Activated CD8-positive, alpha-beta memory T cell treated with anti-CD3 and anti-CD28 coated beads for 4 hours (primary cell): ENCODE data around the gene FAM209A.
"Not testable (repeated sequence)": the region's sequence is repeated elsewhere in the genome, so short reads cannot be mapped to it uniquely, and the experiment has no call there.

ENCODE experiments used
- DNase-seq, 2 donors: peaks; one replicate each; pipeline ENCODE4 v3.0.0-alpha.2; 2020; ENCODE audit warnings: low read depth in 2 of 2

FAM209A gene

GRCh38 chr20:56524444-56524843 lies at the start of gene FAM209A:
Gene FAM209A (plus strand): TSS chr20:56524744. CDS start chr20:56524809, 65 bp downstream.
- DNase-seq: not testable (repeated sequence)

GRCh38 chr20:56483970-56484369 lies 40.6 kb upstream of the FAM209A start:
- no peak for DNase-seq

GRCh38 chr20:56487216-56487615 lies 37.3 kb upstream of the FAM209A start:
- DNase-seq: no peak

- no peak for DNase-seq
These were observed 36.0 kb upstream of the FAM209A start for GRCh38 chr20:56488566-56488965.

GRCh38 chr20:56501116-56501515 lies 23.4 kb upstream of the FAM209A start:
- no peak for DNase-seq

- no peak for DNase-seq
These were observed 20.6 kb upstream of the FAM209A start for GRCh38 chr20:56503916-56504315.

GRCh38 chr20:56504373-56505005 lies 20.1 kb upstream of the FAM209A start:
- DNase-seq: no peak

- no peak for DNase-seq
These were observed 18.4 kb upstream of the FAM209A start for GRCh38 chr20:56506103-56506502.

- no peak for DNase-seq
These were observed 12.6 kb upstream of the FAM209A start for GRCh38 chr20:56511926-56512325.

GRCh38 chr20:56513161-56514150 lies 11.1 kb upstream of the FAM209A start:
- DNase-seq: no peak

GRCh38 chr20:56516631-56517030 lies 7.9 kb upstream of the FAM209A start:
- no peak for DNase-seq

- no peak for DNase-seq
These were observed 7.3 kb upstream of the FAM209A start for GRCh38 chr20:56517211-56517610.

GRCh38 chr20:56517641-56518040 lies 6.9 kb upstream of the FAM209A start:
- no peak for DNase-seq

- no peak for DNase-seq
These were observed 6.4 kb upstream of the FAM209A start for GRCh38 chr20:56518126-56518525.

GRCh38 chr20:56518721-56519398 lies 5.7 kb upstream of the FAM209A start:
- no peak for DNase-seq

- DNase-seq: no peak
These were observed 5.0 kb upstream of the FAM209A start for GRCh38 chr20:56519551-56519950.

- DNase-seq: no peak
These were observed 4.4 kb upstream of the FAM209A start for GRCh38 chr20:56520180-56520579.

- not testable (repeated sequence) for DNase-seq
These were observed 3.7 kb upstream of the FAM209A start for GRCh38 chr20:56520746-56521354.

- DNase-seq: no peak
These were observed 2.2 kb upstream of the FAM209A start for GRCh38 chr20:56522311-56522710.

GRCh38 chr20:56527521-56527920 lies 3.0 kb downstream of the FAM209A start:
- DNase-seq: no peak

- not testable (repeated sequence) for DNase-seq
These were observed 8.4 kb downstream of the FAM209A start, which contains the start of gene FAM209B for GRCh38 chr20:56532946-56533345. Gene FAM209B (plus strand): TSS chr20:56533246. CDS start chr20:56533342, 96 bp downstream.

- DNase-seq: no peak
These were observed 13.5 kb downstream of the FAM209A start for GRCh38 chr20:56537997-56538396.
